GM12892 (cell line): Measurements from ENCODE around the gene PRLR.

Source experiments
- DNase-seq: peaks from one replicate; pipeline ENCODE4 v3.0.0; 2011; ENCODE audit not compliant: insufficient read length
- FAIRE-seq: peaks from 2 replicates; lab custom pipeline; 2011; peaks lifted over from hg19 to GRCh38; lab: Jason Lieb, UNC
- POLR2A ChIP-seq: IDR thresholded peaks from 2 replicates; pipeline ENCODE4 v1.6.1; 2011; ENCODE audit warnings: low read depth, low read length, control low read depth
- POLR2AphosphoS5 ChIP-seq: IDR thresholded peaks from 2 replicates; pipeline ENCODE4 v1.6.1; 2011; ENCODE audit warnings: low read depth, low read length, control low read depth
- TAF1 ChIP-seq: IDR thresholded peaks from 2 replicates; pipeline ENCODE4 v1.6.1; 2011; ENCODE audit warnings: low read depth, mild to moderate bottlenecking, control low read depth, low read length, borderline replicate concordance

Gene PRLR

DNA sequence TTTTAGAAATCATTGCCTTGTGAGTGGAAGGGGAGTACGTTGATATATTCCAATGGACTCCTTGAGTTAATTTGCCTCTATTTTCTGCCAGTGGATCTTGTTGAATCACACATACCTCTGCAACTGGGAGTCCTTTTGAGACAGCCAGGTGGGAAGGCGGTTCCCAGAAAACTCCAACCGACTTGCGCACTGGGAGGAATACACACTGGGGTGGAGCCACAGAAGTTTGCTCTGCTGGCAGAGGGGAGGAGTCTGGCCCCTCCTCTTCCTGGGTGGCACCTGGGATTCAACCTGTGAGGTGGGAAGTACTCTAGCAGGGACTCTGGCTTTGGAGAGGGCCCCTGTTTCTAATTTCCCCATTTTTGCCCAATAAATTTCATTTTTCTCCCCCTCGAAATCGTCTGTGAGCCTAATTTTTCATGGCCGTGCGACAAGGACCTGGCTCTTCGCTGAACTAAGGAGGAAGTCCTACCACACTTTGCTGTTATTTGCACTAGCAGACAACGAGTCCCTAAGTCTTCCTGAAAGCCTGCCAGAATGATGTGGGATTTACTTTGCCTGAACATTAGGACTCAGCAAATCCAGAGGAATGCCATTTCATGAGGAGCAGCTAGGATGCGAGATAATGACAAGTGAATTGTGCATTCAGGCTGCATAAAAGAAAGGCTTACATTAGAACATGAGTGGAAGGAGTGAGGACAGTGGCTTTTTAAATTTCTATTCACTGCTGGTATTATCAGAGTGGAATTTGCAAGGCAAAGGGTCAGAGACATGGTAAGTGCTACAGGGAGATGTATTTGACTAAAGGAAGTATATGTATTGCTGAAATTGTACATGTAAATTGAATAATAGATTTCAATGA lies 67.2 kb downstream of the PRLR start:
- FAIRE-seq, result no peak
- no peak for DNase-seq
- no peak for TF ChIP-seq POLR2A

DNA sequence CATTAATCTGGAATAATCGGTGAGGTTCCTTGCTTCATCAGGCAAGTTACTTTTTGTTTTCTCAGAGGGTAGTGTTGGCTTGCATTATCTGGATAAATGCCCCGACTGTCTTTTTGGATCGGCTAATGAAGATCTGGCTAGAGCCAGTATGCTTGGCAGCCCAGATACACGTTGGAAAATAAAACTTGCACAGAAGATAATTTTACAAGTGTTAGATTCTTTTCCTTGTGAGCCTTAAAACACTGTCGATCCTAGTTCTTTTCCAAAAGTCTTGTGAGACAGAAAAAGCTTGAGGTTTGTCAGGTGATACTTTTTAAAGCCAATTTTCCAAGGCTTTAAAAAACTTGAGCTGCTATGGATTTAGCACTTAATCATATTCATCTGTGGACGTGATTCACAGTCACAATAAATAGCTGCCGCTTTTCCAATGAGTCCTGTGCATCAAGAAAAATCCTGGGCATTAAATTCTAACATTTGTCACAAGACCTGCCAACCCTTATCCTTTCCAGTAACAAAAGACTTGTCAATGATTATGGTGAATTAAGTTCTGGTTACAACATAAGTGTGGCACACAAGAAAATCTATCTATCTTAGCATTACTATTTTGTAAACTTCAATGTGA lies 68.5 kb downstream of the PRLR start:
- FAIRE-seq, result no peak
- no peak for DNase-seq
- TF ChIP-seq POLR2A (no peak), TAF1 (no peak), POLR2AphosphoS5 (no peak)

DNA sequence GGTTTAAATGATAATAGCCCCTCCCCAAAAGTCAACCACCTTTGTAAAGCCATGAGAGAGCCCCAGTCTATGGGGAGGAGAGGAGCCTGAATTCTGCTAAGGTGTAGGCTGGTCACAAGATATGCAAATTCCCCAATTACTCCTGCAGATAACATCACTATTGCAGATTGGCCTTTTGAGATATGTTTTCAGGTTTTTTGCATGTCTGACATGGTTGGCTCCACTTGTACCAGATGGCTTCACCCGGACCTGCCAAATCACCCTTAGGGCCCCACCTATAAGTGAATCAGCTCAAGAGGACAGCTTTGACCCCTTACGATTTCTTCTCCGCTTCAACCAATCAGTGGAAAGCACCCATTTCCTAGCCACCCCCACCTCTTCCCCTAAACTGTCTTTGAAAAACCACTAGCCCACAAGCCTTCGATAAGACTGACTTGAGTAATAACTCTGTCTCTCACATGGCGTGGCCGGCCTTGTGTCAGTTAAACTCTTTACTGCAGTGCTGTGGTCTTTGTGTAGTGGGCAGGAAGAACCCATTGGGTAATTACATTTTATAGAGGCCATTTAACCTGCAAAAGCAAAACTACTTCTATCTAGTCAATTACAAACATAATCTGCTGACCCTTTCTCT lies 69.7 kb downstream of the PRLR start:
- DNase-seq, result no peak
- FAIRE-seq, result no peak
- no peak for TF ChIP-seq POLR2AphosphoS5
- no peak for TF ChIP-seq POLR2A
- TF ChIP-seq TAF1, result no peak

DNA sequence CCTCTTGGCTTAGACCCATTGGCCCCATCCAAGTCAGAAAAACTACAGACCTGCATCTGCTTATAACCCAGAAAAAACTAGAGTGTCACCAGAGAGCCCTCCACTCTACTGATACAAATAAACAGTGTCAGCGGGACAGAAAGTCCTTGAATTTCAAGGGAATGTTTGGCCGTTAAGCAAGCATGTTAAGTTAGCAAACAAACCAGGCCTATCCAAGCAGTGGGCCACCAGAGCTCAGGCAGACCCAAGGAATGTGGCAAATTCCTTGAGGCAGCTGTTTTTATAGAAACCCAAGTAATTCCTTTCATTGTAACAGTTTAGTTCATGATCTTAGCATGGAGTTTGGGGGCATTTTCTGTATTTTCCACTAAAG lies 70.9 kb downstream of the PRLR start:
- DNase-seq (no peak), FAIRE-seq (no peak)
- TF ChIP-seq TAF1 (no peak), POLR2A (no peak), POLR2AphosphoS5 (no peak)

DNA sequence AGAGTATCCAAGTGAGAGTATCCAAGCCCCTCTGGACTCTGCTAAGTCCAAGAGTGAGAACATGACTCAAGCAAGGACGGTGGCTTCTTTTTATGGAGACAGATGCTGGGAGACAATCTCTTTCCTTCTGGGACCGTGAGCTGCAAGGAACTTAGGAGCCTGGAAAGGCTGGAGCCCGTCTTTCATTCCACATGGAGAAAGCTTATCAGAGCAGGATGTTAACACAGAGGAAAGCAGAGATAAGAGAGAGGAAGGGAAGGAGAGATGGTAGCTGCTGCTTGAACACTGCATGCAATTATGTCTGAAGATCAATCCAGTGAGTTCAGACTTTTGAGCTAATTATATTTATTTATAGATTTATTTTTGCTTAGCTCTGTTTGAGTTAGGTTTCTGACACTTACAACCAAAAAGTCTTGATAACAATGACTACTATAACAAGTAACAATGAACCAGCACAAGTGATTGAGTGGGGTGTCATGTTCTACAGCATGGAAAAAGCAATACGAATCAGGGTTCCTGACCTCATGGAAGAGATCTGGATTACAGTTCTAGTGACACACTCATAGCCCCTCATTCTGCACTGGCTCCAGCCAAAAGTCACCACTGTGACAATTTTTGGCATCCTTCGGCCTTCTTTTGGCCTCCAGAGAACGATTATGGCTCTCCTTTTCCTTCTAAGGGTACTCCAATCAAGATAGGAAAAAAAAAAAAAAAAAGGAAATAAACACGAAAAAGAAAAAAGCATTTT lies 71.5 kb downstream of the PRLR start:
- DNase-seq, result no peak
- TF ChIP-seq TAF1 (no peak), POLR2A (no peak)
- no peak for FAIRE-seq

DNA sequence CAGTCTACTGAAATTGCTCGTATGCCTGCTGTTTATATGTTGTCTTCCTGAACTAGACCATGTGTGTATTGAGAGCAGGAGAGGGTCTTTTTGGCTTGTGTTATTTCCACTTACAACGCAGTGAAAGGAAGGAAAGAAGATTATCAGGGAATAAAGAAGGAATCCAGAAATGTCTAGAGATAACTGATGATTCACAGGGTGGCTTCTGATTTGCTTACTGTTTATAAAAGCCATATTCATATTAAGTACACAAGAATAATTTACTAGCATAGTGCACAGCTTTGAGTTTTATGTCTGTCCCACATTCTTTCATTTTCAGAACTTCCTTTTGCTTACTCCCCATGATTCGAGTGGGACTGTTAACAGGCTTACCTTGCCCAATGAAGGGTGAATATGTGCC lies 72.1 kb downstream of the PRLR start:
- no peak for TF ChIP-seq POLR2A
- no peak for TF ChIP-seq TAF1
- no peak for TF ChIP-seq POLR2AphosphoS5
- no peak for DNase-seq
- FAIRE-seq, result no peak

DNA sequence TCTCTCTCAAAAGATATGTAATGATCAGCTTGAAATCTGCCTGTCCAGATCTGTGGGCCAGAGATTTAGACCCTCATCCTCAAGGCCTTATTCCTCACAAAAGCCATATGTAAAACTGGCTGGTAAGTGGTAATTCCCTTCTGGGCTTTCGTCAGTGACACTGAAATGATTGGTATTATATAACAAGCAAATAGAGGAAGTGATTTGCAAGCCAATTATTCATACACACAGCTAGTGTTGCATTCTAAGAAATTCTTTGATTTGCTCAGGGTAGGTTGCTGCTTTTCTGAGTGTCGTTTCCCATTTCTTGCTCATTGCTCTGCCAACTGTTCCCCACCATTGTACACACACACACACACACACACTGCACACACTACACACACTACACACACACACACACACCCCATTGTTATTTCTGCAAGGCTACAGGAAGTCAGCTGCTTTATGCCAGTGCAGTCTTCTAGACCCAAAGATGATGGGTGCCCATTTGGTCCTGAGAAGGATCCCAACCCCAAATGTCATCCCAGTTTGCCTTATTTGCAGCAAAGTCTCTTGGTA lies 76.8 kb downstream of the PRLR start:
- FAIRE-seq (no peak), DNase-seq (no peak)
- TF ChIP-seq POLR2AphosphoS5, result no peak
- no peak for TF ChIP-seq TAF1
- no peak for TF ChIP-seq POLR2A

DNA sequence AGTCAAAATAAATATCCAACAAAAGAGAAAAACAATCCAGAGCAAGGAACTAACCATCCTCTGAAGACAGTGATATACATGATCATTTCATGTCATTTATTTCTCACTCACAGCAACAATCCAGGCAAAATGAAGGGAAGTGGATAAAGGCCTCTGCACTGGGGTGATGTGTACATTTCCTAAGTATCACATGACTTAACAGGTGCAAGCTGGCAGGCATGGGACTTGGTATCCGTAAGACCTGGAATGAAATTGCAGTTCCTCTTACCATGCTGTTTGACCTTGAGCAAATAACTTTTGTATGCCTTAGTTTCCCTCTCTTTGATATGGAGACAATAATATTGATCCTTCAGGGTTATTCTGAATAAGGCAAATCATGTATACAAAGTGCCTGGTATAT lies 77.6 kb downstream of the PRLR start:
- DNase-seq (no peak), FAIRE-seq (no peak)
- no peak for TF ChIP-seq POLR2A
- no peak for TF ChIP-seq TAF1
- no peak for TF ChIP-seq POLR2AphosphoS5

DNA sequence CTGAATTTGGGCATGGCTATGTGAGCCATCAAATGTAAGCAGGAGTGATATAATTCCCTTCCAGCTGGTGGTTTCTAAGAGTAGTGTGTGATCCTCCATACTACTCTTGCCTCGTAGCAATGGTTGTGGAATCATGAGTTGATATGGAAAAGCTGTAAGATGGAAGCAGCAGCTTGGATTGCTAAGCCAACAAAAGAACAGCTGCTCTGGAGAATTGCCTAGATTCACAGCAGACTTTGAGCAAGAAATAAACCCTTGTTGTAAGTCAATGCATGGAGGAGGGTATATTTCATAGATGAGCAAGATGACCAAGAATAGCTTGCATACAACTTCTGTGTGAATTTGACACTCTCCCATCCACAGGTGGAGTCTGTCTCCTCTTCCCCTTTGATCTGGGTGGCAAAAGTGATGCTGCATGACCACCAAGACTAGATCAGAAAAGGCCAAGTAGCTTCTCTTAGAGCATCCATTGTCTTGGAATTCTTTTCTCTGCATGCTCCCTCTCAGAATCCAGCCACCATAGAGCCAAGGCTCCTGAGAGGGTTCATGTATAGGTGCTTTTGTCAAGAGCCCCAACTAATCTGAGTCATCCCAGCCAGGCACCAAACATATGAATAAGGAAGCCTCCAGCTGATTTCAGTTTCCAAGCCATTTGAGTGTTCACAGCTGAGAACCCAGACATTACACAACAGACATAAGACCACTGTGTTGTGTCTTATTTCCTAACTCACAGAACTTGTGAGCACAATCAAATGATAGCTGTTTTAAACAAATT lies 79.0 kb downstream of the PRLR start:
- DNase-seq (no peak), FAIRE-seq (no peak)
- TF ChIP-seq POLR2A (no peak), POLR2AphosphoS5 (no peak), TAF1 (no peak)

DNA sequence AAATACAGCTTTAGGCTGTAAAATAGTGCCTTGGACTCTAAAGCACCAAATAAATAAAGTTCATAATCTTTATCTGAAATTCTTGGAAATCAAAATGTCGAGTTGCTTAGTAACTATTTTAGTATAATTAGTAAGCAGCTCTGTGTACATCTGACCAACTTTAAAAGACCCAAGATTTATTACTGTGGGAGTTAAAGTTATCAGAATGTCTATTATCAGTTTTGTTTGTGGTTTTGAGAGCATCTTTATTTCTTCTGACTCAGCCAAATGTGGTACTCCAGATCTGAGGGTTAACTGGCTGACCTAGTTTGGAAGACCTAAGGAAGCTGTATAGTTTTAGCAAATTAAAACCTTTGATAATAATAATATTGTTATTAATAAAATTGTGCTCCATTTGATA lies 81.2 kb downstream of the PRLR start:
- DNase-seq, result no peak
- FAIRE-seq, result no peak
- TF ChIP-seq TAF1 (no peak), POLR2A (no peak), POLR2AphosphoS5 (no peak)

DNA sequence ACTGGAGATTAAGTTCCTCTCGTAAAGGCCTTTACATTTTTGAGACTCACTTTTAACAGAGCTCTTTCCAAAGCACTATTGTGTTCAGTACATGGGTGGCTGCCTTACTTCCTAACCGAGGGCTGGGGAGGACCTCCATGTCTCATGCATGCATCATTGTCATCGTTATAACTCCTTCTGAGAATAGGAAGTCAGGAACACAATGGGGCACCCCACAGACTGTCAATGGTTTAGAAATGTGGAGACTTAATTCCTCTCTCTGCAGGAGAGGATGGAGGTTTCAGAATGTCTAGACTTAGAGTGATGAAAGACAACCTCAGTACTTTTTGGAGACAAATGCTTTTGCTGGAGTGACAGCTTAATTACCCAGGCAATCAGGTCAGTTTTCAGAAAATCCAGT lies 83.9 kb downstream of the PRLR start:
- DNase-seq (no peak), FAIRE-seq (no peak)
- no peak for TF ChIP-seq POLR2AphosphoS5
- no peak for TF ChIP-seq TAF1
- no peak for TF ChIP-seq POLR2A
